ENCODE data around the gene CCL24.
"Not testable (repeated sequence)": the region's sequence is repeated elsewhere in the genome, so short reads cannot be mapped to it uniquely, and the experiment has no call there.

Gene CCL24

GRCh38 chr7:75843613-75844116, 30.1 kb upstream of the CCL24 start:
- DNase-seq (ENCODE audit: insufficient read length, low spot score) = no peak
- FAIRE-seq = no peak
- TF ChIP-seq POLR2A (IDR thresholded peaks at IDR 0.05; ENCODE audit: low read depth, low read length) (no peak), TAF1 (IDR thresholded peaks at IDR 0.05; ENCODE audit: low read depth, low read length) (no peak)

GRCh38 chr7:75842836-75843446, 29.3 kb upstream of the CCL24 start:
- peak; percentile 74 for FAIRE-seq
- peak; percentile 77 for TF ChIP-seq POU2F2 (IDR thresholded peaks at IDR 0.05; ENCODE audit: low read depth, low read length)
- no peak for TF ChIP-seq PAX5 (IDR thresholded peaks at IDR 0.05; ENCODE audit: insufficient read depth, low read length, severe bottlenecking)
- TF ChIP-seq POLR2AphosphoS5 (IDR thresholded peaks at IDR 0.05; ENCODE audit: low read depth, low read length) = peak; percentile 83
- no peak for TF ChIP-seq TAF1 (IDR thresholded peaks at IDR 0.05; ENCODE audit: low read depth, low read length)
- no peak for TF ChIP-seq SPI1 (IDR thresholded peaks at IDR 0.05; ENCODE audit: low read depth, low read length)
- peak; percentile 89 for TF ChIP-seq POLR2A (IDR thresholded peaks at IDR 0.05; ENCODE audit: low read depth, low read length)
- DNase-seq (ENCODE audit: insufficient read length, low spot score) = peak; percentile 32

- FAIRE-seq (no peak), DNase-seq (ENCODE audit: insufficient read length, low spot score) (no peak)
- TF ChIP-seq POU2F2 (IDR thresholded peaks at IDR 0.05; ENCODE audit: low read depth, low read length) (no peak), SPI1 (IDR thresholded peaks at IDR 0.05; ENCODE audit: low read depth, low read length) (no peak), POLR2AphosphoS5 (IDR thresholded peaks at IDR 0.05; ENCODE audit: low read depth, low read length) (no peak), POLR2A (IDR thresholded peaks at IDR 0.05; ENCODE audit: low read depth, low read length) (no peak), PAX5 (IDR thresholded peaks at IDR 0.05; ENCODE audit: insufficient read depth, low read length, severe bottlenecking) (no peak)
Measured at GRCh38 chr7:75840029-75840428, 26.4 kb upstream of the CCL24 start.

GRCh38 chr7:75838281-75838930, 24.8 kb upstream of the CCL24 start:
- not testable (repeated sequence) for FAIRE-seq; DNase-seq (ENCODE audit: insufficient read length, low spot score)

- DNase-seq (ENCODE audit: insufficient read length, low spot score) (no peak), FAIRE-seq (no peak)
- TF ChIP-seq POU2F2 (IDR thresholded peaks at IDR 0.05; ENCODE audit: low read depth, low read length) (no peak), SPI1 (IDR thresholded peaks at IDR 0.05; ENCODE audit: low read depth, low read length) (no peak), POLR2AphosphoS5 (IDR thresholded peaks at IDR 0.05; ENCODE audit: low read depth, low read length) (no peak), PAX5 (IDR thresholded peaks at IDR 0.05; ENCODE audit: insufficient read depth, low read length, severe bottlenecking) (no peak), TAF1 (IDR thresholded peaks at IDR 0.05; ENCODE audit: low read depth, low read length) (no peak)
Measured at GRCh38 chr7:75836798-75837197, 23.2 kb upstream of the CCL24 start.

- no peak for TF ChIP-seq PAX5 (IDR thresholded peaks at IDR 0.05; ENCODE audit: insufficient read depth, low read length, severe bottlenecking)
- TF ChIP-seq SPI1 (IDR thresholded peaks at IDR 0.05; ENCODE audit: low read depth, low read length) = no peak
- TF ChIP-seq POU2F2 (IDR thresholded peaks at IDR 0.05; ENCODE audit: low read depth, low read length) = no peak
- no peak for TF ChIP-seq TAF1 (IDR thresholded peaks at IDR 0.05; ENCODE audit: low read depth, low read length)
- no peak for TF ChIP-seq POLR2AphosphoS5 (IDR thresholded peaks at IDR 0.05; ENCODE audit: low read depth, low read length)
- DNase-seq (ENCODE audit: insufficient read length, low spot score) (no peak), FAIRE-seq (no peak)
Measured at GRCh38 chr7:75835688-75836285, 22.2 kb upstream of the CCL24 start.

GRCh38 chr7:75833662-75834061, 20.1 kb upstream of the CCL24 start:
- FAIRE-seq; DNase-seq (ENCODE audit: insufficient read length, low spot score): not testable (repeated sequence)

GRCh38 chr7:75830978-75831377, 17.4 kb upstream of the CCL24 start:
- TF ChIP-seq POU2F2 (IDR thresholded peaks at IDR 0.05; ENCODE audit: low read depth, low read length) = no peak
- TF ChIP-seq PAX5 (IDR thresholded peaks at IDR 0.05; ENCODE audit: insufficient read depth, low read length, severe bottlenecking) = no peak
- TF ChIP-seq TAF1 (IDR thresholded peaks at IDR 0.05; ENCODE audit: low read depth, low read length) = no peak
- TF ChIP-seq POLR2AphosphoS5 (IDR thresholded peaks at IDR 0.05; ENCODE audit: low read depth, low read length) = no peak
- TF ChIP-seq POLR2A (IDR thresholded peaks at IDR 0.05; ENCODE audit: low read depth, low read length) = no peak
- TF ChIP-seq SPI1 (IDR thresholded peaks at IDR 0.05; ENCODE audit: low read depth, low read length) = no peak
- FAIRE-seq = no peak
- DNase-seq (ENCODE audit: insufficient read length, low spot score) = no peak

GRCh38 chr7:75829656-75830055, 16.1 kb upstream of the CCL24 start:
- FAIRE-seq; DNase-seq (ENCODE audit: insufficient read length, low spot score): not testable (repeated sequence)

- DNase-seq (ENCODE audit: insufficient read length, low spot score) (no peak), FAIRE-seq (no peak)
- no peak for TF ChIP-seq POU2F2 (IDR thresholded peaks at IDR 0.05; ENCODE audit: low read depth, low read length)
- no peak for TF ChIP-seq PAX5 (IDR thresholded peaks at IDR 0.05; ENCODE audit: insufficient read depth, low read length, severe bottlenecking)
- TF ChIP-seq POLR2AphosphoS5 (IDR thresholded peaks at IDR 0.05; ENCODE audit: low read depth, low read length) = no peak
- no peak for TF ChIP-seq POLR2A (IDR thresholded peaks at IDR 0.05; ENCODE audit: low read depth, low read length)
- TF ChIP-seq SPI1 (IDR thresholded peaks at IDR 0.05; ENCODE audit: low read depth, low read length) = no peak
- TF ChIP-seq TAF1 (IDR thresholded peaks at IDR 0.05; ENCODE audit: low read depth, low read length) = no peak
Measured at GRCh38 chr7:75823198-75823910, 9.7 kb upstream of the CCL24 start.
